Measurements from ENCODE around the gene SMYD3.
"Not testable (repeated sequence)": the region's sequence is repeated elsewhere in the genome, so short reads cannot be mapped to it uniquely, and the experiment has no call there.

The SMYD3 gene

GRCh38 chr1:246384616-246385015 lies 122.5 kb downstream of the SMYD3 start:
- Mint-ChIP-seq H3K36me3 (ENCODE audit: low read depth) (peaks cover under 1% of the 10 kb centered on the region), H3K4me3 (no peak overlapping the region), H3K4me1 (ENCODE audit: low read depth) (peaks cover 13% of the 10 kb centered on the region), H3K27ac (no peak overlapping the region), H3K9me3 (no peaks in the 10 kb centered on the region), H3K27me3 (no peaks in the 10 kb centered on the region)

- Mint-ChIP-seq H3K36me3 (ENCODE audit: low read depth) (no peaks in the 10 kb centered on the region), H3K27me3 (no peaks in the 10 kb centered on the region), H3K4me1 (ENCODE audit: low read depth) (peaks cover 13% of the 10 kb centered on the region), H3K27ac (no peak overlapping the region), H3K9me3 (no peaks in the 10 kb centered on the region), H3K4me3 (no peak overlapping the region)
These were observed 123.3 kb downstream of the SMYD3 start for GRCh38 chr1:246383791-246384190.

- no peaks in the 10 kb centered on the region for H3K36me3 Mint-ChIP-seq (ENCODE audit: low read depth)
These were observed 123.9 kb downstream of the SMYD3 start for GRCh38 chr1:246383239-246383589.

GRCh38 chr1:246382589-246383238 lies 124.4 kb downstream of the SMYD3 start:
- Mint-ChIP-seq H3K9me3 (no peaks in the 10 kb centered on the region), H3K4me1 (ENCODE audit: low read depth) (peaks cover 13% of the 10 kb centered on the region), H3K4me3 (no peak overlapping the region), H3K27me3 (no peaks in the 10 kb centered on the region), H3K27ac (no peak overlapping the region), H3K36me3 (ENCODE audit: low read depth) (peaks cover 4% of the 10 kb centered on the region)

More at GRCh38 chr1:246383239-246383589, 123.9 kb downstream of the SMYD3 start:
- Mint-ChIP-seq H3K4me1 (ENCODE audit: low read depth) (peaks cover 13% of the 10 kb centered on the region), H3K27me3 (no peaks in the 10 kb centered on the region), H3K4me3 (no peak overlapping the region), H3K27ac (no peak overlapping the region), H3K9me3 (no peaks in the 10 kb centered on the region)

GRCh38 chr1:246381452-246381851 lies 125.6 kb downstream of the SMYD3 start:
- H3K4me3 Mint-ChIP-seq: no peak overlapping the region
- H3K4me1 Mint-ChIP-seq (ENCODE audit: low read depth): peaks cover 13% of the 10 kb centered on the region
- H3K9me3 Mint-ChIP-seq: no peaks in the 10 kb centered on the region
- H3K36me3 Mint-ChIP-seq (ENCODE audit: low read depth): peaks cover 7% of the 10 kb centered on the region
- H3K27ac Mint-ChIP-seq: no peak overlapping the region
- no peaks in the 10 kb centered on the region for H3K27me3 Mint-ChIP-seq

GRCh38 chr1:246377625-246378153 lies 129.4 kb downstream of the SMYD3 start:
- H3K4me1 Mint-ChIP-seq (ENCODE audit: low read depth): no peaks in the 10 kb centered on the region
- no peaks in the 10 kb centered on the region for H3K27me3 Mint-ChIP-seq
- peaks cover 7% of the 10 kb centered on the region for H3K36me3 Mint-ChIP-seq (ENCODE audit: low read depth)
- H3K27ac Mint-ChIP-seq: no peak overlapping the region
- no peaks in the 10 kb centered on the region for H3K9me3 Mint-ChIP-seq
- H3K4me3 Mint-ChIP-seq: no peak overlapping the region

- Mint-ChIP-seq H3K27me3 (no peaks in the 10 kb centered on the region), H3K27ac (no peak overlapping the region), H3K36me3 (ENCODE audit: low read depth) (peaks cover 7% of the 10 kb centered on the region)
These were observed 133.1 kb downstream of the SMYD3 start for GRCh38 chr1:246373828-246374569.

GRCh38 chr1:246372559-246372958 lies 134.5 kb downstream of the SMYD3 start:
- Mint-ChIP-seq H3K36me3 (ENCODE audit: low read depth) (peaks cover 11% of the 10 kb centered on the region), H3K4me1 (ENCODE audit: low read depth) (no peaks in the 10 kb centered on the region), H3K9me3 (no peaks in the 10 kb centered on the region), H3K27ac (no peak overlapping the region), H3K27me3 (no peaks in the 10 kb centered on the region), H3K4me3 (no peak overlapping the region)

More at GRCh38 chr1:246373828-246374569, 133.1 kb downstream of the SMYD3 start:
- Mint-ChIP-seq H3K4me1 (ENCODE audit: low read depth) (no peaks in the 10 kb centered on the region), H3K4me3 (no peak overlapping the region), H3K9me3 (no peaks in the 10 kb centered on the region)

GRCh38 chr1:246367041-246367440 lies 140.0 kb downstream of the SMYD3 start:
- H3K27ac Mint-ChIP-seq: no peak overlapping the region
- peaks cover 18% of the 10 kb centered on the region for H3K4me1 Mint-ChIP-seq (ENCODE audit: low read depth)
- no peak overlapping the region for H3K4me3 Mint-ChIP-seq
- peaks cover 25% of the 10 kb centered on the region for H3K36me3 Mint-ChIP-seq (ENCODE audit: low read depth)
- H3K9me3 Mint-ChIP-seq: no peaks in the 10 kb centered on the region
- H3K27me3 Mint-ChIP-seq: no peaks in the 10 kb centered on the region

GRCh38 chr1:246365708-246366107 lies 141.4 kb downstream of the SMYD3 start:
- no peak overlapping the region for H3K4me3 Mint-ChIP-seq

GRCh38 chr1:246364415-246364941 lies 142.6 kb downstream of the SMYD3 start:
- peaks cover 4% of the 10 kb centered on the region for H3K9me3 Mint-ChIP-seq
- peaks cover 21% of the 10 kb centered on the region for H3K4me1 Mint-ChIP-seq (ENCODE audit: low read depth)
- peaks cover 42% of the 10 kb centered on the region for H3K36me3 Mint-ChIP-seq (ENCODE audit: low read depth)
- no peak overlapping the region for H3K27ac Mint-ChIP-seq
- H3K27me3 Mint-ChIP-seq: no peaks in the 10 kb centered on the region
- no peak overlapping the region for H3K4me3 Mint-ChIP-seq

More at GRCh38 chr1:246365708-246366107, 141.4 kb downstream of the SMYD3 start:
- Mint-ChIP-seq H3K27ac (no peak overlapping the region), H3K36me3 (ENCODE audit: low read depth) (peaks cover 31% of the 10 kb centered on the region), H3K9me3 (no peaks in the 10 kb centered on the region), H3K27me3 (no peaks in the 10 kb centered on the region), H3K4me1 (ENCODE audit: low read depth) (peaks cover 18% of the 10 kb centered on the region)

GRCh38 chr1:246357014-246357598 lies 150.0 kb downstream of the SMYD3 start:
- H3K36me3 Mint-ChIP-seq (ENCODE audit: low read depth): peaks cover 28% of the 10 kb centered on the region
- H3K4me1 Mint-ChIP-seq (ENCODE audit: low read depth); H3K27me3 Mint-ChIP-seq; H3K4me3 Mint-ChIP-seq; H3K27ac Mint-ChIP-seq: not testable (repeated sequence)
- peaks cover 21% of the 10 kb centered on the region for H3K9me3 Mint-ChIP-seq

- no peak overlapping the region for H3K27ac Mint-ChIP-seq
- H3K4me3 Mint-ChIP-seq: no peak overlapping the region
- peaks cover 21% of the 10 kb centered on the region for H3K9me3 Mint-ChIP-seq
- no peaks in the 10 kb centered on the region for H3K27me3 Mint-ChIP-seq
- peaks cover 25% of the 10 kb centered on the region for H3K36me3 Mint-ChIP-seq (ENCODE audit: low read depth)
- peaks cover 3% of the 10 kb centered on the region for H3K4me1 Mint-ChIP-seq (ENCODE audit: low read depth)
These were observed 151.5 kb downstream of the SMYD3 start for GRCh38 chr1:246355411-246356230.

- Mint-ChIP-seq H3K27me3 (no peaks in the 10 kb centered on the region), H3K4me1 (ENCODE audit: low read depth) (no peaks in the 10 kb centered on the region), H3K36me3 (ENCODE audit: low read depth) (peaks cover 33% of the 10 kb centered on the region), H3K9me3 (no peaks in the 10 kb centered on the region), H3K4me3 (no peak overlapping the region), H3K27ac (no peak overlapping the region)
These were observed 155.4 kb downstream of the SMYD3 start for GRCh38 chr1:246351721-246352120.
